HG02588 (cell line): ENCODE measurements around the gene TIPIN.
"Not testable (repeated sequence)": the region's sequence is repeated elsewhere in the genome, so short reads cannot be mapped to it uniquely, and the experiment has no call there.

Experiments used
- ATAC-seq: cut with Tn5 transposase; IDR thresholded peaks from one replicate; pipeline ENCODE4 v1.9.1; 2021; ENCODE audit warnings: mild to moderate bottlenecking, moderate library complexity; ENCODE audit not compliant: unreplicated experiment

The TIPIN gene

DNA sequence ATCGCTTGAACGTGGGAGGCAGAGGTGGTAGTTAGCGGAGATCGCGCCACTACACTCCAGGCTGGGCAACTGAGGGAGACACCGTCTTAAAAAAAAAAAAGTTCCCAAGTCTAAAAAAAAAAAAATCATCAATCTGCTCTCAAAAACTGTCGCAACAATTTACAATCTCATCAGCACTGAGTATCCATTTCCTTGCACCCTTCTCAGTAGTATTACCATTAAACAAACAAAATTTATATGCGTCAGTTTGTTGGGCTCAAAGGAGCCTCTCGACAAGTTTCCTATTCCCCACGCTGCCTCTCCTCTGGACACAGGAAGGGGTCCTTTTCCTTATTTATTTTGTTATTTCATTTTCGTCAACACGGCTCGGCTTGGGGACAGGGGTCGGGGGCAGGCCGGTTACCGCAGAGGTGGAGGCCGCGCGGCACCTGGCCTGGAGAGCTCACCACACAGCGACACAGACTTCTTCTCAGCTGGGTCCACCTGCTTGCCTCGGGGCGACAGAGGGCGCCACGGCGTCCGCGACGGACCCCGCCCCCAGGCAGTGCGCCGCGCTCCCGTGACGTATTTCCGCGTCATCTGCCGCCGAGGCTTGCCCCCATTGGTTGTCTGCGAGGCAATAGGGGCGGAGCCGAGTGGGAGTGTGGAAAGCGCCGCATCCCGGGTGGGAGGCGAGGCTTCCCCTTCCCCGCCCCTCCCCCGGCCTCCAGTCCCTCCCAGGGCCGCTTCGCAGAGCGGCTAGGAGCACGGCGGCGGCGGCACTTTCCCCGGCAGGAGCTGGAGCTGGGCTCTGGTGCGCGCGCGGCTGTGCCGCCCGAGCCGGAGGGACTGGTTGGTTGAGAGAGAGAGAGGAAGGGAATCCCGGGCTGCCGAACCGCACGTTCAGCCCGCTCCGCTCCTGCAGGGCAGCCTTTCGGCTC is 30.0 kb upstream of the TIPIN start, which contains the start of gene MAP2K1:
MAP2K1 (plus strand) TSS at position 709 of the 920 bp plus-strand sequence. CDS start 436 bp downstream, outside the sequence.
- peak; percentile 83 for ATAC-seq

DNA sequence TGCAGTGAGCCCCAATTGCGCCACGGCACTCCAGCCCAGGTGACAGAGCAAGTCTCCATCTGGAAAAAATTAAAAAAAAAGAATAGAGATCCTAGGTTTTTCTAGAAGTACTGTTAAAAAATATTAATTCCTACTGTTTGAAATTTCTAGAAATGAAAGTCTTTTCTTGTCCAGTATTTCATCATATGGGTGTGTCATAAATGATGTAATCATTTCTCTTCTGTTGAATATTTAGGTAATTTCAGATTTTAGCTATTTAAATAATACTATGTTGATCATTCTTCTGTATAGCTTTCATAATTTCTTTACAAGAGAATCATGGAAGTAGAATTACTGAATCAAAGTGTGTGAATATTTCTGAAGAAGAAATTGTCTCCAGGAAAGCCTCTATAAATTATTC is 24.9 kb upstream of the TIPIN start:
- ATAC-seq, result not testable (repeated sequence)

DNA sequence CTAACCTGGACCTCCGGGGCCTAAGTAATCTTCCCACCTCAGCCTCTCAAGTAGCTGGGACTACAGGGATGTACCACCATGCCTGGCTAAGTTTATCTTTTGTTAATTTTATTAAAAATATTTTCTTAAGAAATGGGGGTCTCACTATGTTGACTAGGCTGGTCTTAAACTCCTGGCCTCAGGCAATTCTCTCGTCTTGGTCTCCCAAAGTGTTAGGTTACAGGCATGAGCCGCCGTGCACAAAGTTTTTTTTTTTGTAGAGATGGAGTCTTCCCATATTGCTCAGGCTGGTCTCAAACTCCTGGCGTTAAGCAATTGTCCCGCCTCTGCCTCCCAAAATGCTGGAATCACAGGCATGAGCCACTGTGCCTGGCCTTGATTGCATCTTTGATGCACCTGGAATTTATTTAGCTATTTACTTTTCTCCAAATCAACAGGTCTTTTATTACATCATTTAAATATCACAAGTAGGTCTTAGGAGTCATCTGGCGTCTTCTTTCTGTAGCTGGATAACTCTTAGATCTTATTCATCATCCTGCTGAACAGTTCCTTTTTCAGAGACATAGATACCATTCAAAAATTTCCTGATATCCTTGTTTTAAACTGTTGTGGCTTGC is 22.4 kb upstream of the TIPIN start:
- ATAC-seq, result no peak

DNA sequence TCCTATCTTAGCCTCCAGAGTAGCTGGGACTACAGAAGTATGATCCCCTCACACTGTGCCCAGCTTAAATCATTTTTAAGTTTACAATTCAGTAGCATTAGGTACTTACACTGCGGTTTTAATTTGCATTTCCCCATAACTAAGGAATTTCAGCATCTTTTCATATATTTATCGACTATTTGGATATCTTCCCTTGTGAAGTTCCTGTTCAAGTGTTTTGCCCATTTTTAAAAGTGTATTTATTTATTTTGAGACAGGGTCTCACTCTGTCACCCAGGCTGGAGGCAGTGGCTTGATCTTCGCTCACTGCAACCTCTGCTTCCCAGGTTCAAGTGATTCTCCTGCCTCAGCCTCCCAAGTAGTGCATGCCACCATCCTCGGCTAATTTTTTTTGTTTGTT is 17.7 kb upstream of the TIPIN start:
- ATAC-seq, result no peak

DNA sequence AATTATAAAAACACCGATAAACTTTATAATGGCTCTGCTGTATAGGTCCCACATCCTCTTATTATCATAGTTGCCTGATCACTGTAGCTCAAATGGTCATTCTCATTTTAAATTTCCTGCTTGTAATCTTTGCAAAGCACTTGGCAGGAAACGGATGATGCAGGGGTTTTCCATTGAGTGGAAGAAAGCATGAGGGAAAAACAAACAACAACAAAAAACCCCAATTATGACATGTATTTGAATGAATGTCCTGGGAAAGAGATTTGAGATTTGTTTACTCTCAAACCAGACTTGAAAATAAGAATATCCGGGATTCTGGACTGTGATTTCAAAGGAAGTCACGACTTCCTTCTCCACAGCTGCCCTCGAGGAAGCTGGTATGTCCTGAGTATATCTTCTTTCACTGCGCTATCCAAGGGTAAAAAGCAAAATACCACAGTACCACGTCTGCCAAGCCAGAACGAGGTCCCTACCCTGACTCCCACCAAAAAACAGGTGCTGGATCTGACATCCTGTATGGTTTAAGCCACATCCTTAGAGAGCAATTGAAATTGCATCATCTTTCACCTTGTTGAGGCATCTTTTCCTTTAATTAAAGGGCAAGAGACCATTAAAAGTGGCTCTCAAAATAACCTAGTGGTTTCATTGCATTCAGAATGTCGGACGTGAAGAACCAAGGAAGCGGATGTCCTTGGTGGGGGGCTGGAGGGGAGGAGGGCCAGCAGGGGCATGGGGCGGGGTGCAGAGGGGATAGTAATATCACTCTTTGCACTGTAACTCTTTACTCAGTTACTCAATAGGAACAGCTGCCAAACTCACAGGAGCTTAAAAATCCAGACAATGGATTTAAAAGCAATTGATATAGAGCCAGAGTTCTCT is 13.5 kb upstream of the TIPIN start:
- ATAC-seq, result no peak

DNA sequence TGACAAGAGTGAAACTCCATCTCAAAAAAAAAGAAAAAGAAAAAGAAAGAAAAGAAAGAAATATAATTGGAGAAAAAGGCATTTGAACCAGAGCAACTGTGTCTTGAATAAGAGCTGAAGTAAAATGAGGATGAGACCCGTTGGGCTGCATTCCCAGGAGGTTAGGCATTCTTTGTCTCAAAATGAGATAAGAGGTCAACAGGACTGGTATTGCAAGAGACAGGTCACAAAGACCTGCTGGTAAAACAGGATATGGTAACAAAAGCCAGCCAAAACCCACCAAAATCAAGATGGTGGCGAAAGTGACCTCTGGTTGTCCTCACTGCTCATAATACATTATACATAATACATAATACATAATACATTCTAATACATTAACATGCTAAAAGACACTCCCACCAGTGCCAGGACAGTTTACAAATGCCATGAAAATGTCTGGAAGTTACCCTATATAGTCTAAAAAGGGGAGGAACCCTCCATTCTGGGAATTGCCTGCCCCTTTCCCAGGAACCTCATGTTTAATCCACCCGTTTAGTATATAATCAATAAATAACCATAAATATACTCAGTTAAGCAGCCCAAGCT is 8.6 kb upstream of the TIPIN start:
- ATAC-seq, result no peak

DNA sequence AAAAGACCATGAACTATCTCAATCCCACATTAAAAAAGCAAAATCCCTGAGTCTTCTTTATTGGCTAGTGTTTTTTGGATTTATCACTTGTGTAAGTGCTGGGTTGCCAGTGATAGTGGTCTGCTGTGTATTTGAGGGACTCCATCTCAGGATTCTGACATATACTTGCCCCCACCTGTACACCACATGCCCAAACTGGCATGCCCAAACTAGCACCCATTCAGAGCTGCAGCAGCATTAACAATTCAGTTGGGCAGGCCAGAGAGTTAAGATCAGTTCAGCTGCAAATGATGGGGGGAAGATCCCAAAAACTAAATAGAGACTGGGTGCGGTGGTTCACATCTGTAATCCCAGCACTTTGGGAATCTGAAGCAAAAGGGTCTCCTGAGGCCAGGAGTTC is 6.3 kb upstream of the TIPIN start:
- no peak for ATAC-seq

DNA sequence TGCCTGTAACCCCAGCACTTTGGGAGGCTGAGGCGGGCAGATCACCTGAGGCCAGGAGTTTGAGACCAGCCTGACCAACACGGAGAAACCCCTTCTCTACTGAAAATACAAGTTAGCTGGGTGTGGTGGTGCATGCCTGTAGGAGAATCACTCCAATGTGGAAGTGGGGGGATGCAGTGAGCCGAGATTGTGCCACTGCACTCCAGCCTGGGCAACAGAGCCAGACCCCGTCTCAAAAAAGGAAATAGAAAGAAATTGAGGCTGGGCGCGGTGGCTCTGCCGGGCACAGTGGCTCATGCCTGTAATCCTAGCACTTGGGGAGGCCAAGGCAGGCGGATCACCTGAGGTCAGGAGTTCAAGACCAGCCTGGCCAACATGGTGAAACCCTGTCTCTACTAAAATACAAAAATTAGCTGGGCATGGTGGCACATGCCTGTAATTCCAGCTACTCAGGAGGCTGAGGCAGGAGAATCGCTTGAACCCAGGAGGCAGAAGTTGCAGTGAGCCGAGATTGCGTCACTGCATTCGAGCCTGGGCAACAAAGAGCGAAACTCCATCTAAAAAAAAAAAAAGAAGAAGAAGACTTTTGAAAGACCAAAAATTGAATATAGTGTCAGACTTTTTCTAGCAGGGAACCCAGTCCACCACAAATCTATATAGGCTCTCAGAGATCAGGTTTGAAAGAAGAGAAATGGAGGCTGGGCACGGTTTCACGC is 5.4 kb upstream of the TIPIN start:
- not testable (repeated sequence) for ATAC-seq

DNA sequence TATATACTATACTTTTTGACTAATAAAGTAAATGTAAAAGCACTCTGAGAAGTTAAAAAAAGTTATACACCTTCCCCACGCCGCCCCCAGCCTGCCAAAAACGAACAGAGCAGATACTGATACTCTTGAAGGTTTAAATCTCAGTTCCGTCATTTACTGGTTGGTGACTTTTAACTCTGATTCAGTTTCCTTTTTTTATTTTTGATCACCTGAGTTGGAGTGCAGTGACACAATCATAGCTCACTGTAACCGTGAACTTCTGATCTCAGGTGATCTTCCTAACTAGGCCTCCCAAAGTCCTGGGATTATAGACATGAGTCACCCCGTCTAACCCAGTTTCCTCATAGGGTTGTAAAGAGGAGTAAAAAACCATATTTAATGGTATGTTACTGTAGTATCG is 3.3 kb upstream of the TIPIN start:
- no peak for ATAC-seq

DNA sequence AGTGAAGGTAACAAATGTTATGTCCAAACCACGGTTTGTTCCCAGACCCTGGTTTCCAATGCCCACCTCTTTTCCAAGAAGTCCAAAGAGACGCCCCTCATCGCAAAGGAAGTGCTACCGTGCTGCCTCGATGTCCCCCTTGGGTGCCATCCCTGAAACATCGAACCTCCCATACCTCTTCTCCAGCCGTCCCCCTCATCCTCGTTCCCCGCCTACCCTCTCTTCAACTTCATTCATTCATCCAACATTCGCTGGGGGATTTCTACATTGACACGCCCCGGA is 467 bp downstream of the TIPIN start:
- ATAC-seq, result peak; percentile 11

DNA sequence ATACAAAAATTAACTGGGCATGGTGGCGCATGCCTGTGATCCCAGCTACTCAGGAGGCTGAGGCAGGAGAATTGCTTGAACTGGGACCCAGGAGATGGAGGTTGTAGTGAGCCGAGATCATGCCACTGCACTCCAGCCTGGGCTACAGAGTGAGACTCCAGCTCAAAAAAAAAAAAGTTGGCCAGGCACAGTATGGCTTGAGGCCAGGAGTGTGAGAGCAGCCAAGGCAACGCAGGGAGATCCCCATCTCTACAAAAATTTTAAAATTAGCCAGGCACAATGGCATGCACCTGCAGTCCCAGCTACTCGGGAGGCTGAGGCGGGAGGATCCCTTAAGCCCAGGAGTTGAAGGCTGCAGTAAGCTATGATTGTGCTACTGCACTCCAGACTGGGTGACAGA is 8.0 kb downstream of the TIPIN start:
- not testable (repeated sequence) for ATAC-seq

DNA sequence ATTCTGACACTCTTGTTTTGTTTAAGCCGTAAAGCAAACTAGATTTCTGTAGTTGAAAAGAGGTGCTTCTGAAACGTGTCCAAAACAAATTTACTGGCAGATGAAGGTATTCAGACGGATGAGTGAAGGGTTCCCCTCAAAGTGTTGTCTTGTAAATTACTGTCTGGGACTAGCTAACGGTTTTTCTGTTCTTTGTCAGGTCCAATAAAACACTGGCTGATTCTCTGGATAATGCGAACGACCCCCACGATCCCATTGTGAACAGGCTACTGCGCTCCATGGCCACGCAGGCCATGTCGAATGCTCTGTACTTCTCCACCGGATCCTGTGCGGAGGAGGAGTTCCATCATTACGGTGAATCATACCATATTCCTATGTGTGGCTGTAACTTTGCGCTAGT is 27.7 kb downstream of the TIPIN start:
- ATAC-seq, result no peak

DNA sequence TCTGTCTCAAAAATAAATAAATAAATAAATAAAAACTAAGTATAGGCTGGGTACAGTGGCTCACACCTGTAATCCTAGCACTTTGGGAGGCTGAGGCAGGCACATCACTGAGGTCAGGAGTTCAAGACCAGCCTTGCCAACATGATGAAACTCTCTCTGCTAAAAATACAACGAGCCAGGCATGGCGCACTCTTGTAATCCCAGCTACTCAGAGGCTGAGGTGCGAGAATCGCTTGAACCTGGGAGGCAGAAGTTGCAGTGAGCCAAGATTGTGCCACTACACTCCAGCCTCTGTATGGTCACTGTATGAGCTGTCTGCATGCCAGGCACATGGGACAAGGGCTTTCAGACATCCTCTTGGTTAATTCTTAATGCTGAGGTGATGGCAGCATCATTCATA is 28.7 kb downstream of the TIPIN start:
- no peak for ATAC-seq

DNA sequence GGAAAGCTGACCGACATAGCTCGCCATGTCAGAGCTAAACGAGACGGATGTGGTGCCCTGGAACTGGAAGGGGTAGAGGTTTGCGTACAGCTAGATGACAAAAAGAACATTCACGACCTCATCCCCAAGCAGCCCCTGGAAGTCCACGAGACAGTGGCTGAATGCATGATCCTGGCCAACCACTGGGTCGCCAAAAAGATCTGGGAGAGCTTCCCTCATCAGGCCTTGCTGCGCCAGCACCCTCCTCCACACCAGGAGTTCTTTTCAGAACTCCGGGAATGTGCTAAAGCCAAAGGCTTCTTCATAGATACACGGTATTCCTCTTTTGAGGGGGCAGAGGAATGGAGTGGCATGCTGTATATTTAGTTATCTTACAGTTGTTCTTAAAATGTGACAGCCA is 30.4 kb downstream of the TIPIN start:
- ATAC-seq, result no peak

DNA sequence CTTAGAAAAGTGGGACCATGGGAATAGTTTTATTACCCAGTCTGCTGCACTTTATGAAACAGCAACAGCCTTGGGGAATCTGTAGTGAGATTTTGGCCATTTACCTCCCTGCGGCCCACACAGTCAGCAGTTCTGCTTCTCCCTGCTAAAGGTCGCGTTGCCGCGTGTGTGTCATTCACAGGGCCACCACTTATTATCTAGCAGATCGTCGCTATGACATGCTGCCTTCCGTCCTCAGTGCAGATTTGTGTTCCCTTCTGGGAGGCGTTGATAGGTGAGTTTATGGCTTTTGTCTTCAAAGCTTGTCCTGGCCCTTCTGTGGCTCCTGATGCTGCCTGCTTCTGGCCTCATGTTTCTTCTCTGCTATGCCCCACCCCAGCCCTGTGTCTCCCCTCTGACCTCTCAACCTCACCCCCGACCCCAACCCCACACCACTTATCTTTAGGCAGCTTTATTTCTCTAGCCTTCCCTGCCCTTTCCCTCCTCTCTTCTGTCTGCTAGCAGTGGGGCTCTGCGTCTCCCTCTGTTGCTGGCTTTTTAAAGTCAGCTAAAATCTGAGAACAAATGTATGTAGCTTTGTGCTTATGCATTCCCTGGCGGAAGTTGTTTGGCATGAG is 33.1 kb downstream of the TIPIN start:
- ATAC-seq, result no peak

DNA sequence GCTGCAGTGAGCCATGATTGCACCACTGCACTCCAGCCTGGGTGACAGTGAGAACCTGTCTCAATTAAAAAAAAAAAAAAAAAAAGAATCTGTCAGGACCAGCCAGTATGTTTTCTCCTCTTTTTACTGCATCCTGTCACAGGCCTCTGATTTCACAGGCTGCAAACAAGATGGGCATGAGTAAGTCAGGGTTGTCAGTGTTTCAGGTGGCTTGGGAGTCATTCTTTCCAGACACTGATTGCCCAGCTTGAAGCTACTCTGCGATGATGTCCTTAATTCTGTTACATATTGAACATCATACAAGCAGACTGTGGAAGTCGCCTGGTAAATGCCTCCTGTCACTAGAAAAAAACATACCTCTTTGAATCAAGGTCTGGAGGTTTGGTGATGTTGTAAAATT is 44.3 kb downstream of the TIPIN start:
- ATAC-seq, result no peak

DNA sequence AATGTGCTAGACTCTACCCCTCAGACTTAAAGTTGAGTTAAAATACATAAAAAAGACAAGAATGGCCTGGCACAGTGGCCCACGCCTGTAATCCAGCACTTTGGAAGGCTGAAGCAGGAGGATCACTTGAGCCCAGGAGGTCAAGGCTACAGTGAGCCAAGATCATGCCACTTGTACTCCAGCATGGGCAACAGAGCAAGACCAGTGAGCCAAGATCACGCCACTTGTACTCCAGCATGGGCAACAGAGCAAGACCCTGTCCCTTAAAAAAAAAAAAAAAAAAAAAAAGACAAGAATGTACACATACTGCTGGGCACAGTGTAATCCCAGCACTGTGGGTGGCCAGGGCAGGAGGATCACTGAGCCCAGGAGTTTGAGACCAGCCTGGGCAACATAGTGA is 45.7 kb downstream of the TIPIN start:
- no peak for ATAC-seq

DNA sequence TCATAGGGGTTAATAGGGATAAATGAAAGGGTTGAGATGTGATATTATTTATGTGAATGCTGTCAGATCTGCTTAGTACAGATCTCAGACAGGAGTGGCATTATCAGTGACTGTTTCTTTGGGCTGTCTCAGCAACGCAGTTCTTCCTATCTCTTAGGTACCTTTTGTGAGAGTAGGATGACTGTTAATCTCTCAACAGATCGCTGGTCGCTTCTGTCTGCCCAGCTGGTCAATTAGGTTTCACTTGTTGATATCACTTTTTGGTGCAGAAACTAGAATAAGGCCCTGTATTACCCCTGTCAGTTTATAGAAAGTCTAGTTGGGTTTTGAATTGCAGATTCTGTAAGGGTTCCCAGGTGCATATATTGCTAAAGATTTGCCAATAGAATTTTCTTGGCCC is 46.7 kb downstream of the TIPIN start:
- no peak for ATAC-seq

DNA sequence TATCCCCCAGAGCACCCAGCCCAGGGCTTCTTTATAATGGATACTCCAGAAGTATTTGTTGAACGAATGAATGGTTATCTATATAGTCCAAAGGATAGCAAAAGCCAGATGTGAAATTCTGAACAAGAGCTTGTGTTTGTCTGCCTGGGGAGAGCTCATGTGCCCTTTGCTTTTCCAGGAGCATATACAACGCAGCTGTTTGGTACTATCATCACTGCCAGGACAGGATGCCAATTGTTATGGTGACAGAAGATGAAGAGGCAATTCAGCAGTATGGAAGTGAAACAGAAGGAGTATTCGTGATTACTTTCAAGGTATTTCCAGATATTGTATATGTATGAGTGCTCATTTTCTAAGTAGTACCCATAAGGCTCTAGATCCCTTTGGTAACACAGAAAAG is 48.0 kb downstream of the TIPIN start:
- ATAC-seq, result no peak

DNA sequence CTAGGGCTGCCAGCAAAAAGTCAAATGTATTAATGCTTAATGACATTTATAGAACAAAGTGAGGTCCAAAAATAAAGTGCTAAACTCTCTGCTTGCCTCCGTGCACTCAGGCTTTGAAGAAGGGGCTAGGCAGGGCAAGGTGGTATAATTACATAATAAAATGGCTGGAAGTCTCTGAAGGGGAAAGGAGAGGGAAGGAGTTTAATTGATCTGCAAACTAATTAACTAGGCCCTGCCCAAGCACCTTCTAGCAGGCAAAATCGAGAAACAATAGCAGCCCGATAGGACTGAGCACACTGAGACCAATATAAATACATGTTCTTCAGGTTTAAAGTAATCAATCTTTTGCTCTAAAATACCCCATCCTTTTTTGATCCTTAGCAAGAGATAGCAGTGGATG is 50.1 kb downstream of the TIPIN start:
- no peak for ATAC-seq
